KMS-11 (cell line): ENCODE measurements around the gene MARCHF5.

Experiments
- H2AFZ ChIP-seq: fragments of 200-600 bp; sonication (generic); 2 replicates; pipeline ENCODE4 v1.6.1; 2016; ENCODE audit warnings: antibody characterized with exemption, mixed run types, low read depth
- H3K27ac ChIP-seq: fragments of 200-600 bp; sonication (generic); 2 replicates; pipeline ENCODE4 v1.6.1; 2016; ENCODE audit warnings: mild to moderate bottlenecking, mixed run types
- H3K27me3 ChIP-seq: fragments of 200-600 bp; sonication (generic); 2 replicates; pipeline ENCODE4 v1.6.1; 2017; ENCODE audit warnings: mild to moderate bottlenecking, low read depth, mixed run types, moderate library complexity; ENCODE audit not compliant: insufficient read depth
- H3K36me3 ChIP-seq: fragments of 200-600 bp; sonication (generic); 2 replicates; pipeline ENCODE4 v1.6.1; 2017; ENCODE audit warnings: mild to moderate bottlenecking, mixed run types; ENCODE audit not compliant: insufficient read depth
- H3K4me1 ChIP-seq: fragments of 200-600 bp; sonication (generic); 2 replicates; pipeline ENCODE4 v1.6.1; 2016; ENCODE audit warnings: mild to moderate bottlenecking, low read depth, mixed run types; ENCODE audit not compliant: poor library complexity, severe bottlenecking
- H3K4me2 ChIP-seq: fragments of 200-600 bp; sonication (generic); 2 replicates; pipeline ENCODE4 v1.7.0; 2016; ENCODE audit warnings: mild to moderate bottlenecking, mixed run types
- H3K4me3 ChIP-seq: fragments of 200-600 bp; sonication (generic); IDR thresholded peaks from 2 replicates; pipeline ENCODE4 v1.6.1; 2017; ENCODE audit warnings: low read depth, low read length, mixed read lengths; ENCODE audit not compliant: insufficient read depth
- H3K79me2 ChIP-seq: fragments of 200-600 bp; sonication (generic); 2 replicates; pipeline ENCODE4 v1.6.1; 2016; ENCODE audit warnings: low read depth, mixed run types; ENCODE audit not compliant: insufficient read depth
- H3K9ac ChIP-seq: fragments of 200-600 bp; sonication (generic); 2 replicates; pipeline ENCODE4 v1.6.1; 2016; ENCODE audit warnings: mild to moderate bottlenecking, mixed run types
- H4K20me1 ChIP-seq: fragments of 200-600 bp; sonication (generic); 2 replicates; pipeline ENCODE4 v1.6.1; 2016; ENCODE audit warnings: mild to moderate bottlenecking, mixed run types; ENCODE audit not compliant: insufficient read depth
- TF ChIP-seq, protein P1 (sequence below): fragments of 200-600 bp; sonication (generic); conservative IDR thresholded peaks from 2 replicates; pipeline ENCODE4 v1.6.1; 2017; ENCODE audit warnings: low read depth, mild to moderate bottlenecking, antibody characterized with exemption, low read length, moderate library complexity, mixed read lengths

Gene MARCHF5

DNA sequence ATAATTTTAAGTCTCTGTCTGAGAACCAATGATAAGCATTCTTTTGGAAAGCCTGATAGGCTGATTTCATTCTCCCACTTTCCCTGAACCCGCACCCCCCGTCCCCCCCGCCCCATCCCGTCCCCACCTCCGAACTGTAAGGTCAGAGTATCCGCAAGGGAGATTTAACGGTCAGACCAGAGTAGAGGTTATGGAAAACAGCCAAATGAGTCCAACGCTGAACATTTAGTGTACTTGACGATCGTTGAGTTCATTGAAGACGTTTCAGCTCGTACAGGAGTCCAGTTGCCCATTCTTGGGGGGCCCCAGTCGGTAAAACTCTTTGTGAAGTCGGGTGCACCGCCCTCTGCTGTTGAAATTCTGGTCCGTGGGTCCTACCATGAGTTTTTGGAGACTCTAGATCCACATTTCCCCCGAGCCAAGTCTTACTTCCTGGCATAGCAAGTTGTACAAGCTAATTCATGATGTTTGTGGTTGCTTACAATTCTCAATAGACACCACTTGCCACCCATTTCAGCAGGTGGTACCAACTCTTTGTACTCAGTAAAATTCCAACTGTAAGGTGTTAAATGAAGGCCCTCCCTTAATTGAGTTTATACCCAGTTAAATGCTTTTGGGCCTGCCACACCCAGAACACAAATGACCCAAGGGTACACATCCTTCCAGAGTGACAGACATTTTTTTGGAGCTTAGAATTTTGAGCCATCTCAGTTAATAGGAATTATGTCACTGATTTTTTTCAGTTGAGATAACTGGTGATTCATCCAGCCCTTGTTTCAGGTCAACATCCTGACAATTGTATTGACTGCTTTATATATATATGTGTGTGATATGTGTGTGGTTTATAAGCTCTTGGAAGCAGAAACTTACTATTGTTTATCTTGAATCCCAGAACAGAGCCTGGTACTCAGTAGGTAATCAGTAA lies 1.2 kb downstream of the MARCHF5 start:
- TF ChIP-seq, protein P1, sequence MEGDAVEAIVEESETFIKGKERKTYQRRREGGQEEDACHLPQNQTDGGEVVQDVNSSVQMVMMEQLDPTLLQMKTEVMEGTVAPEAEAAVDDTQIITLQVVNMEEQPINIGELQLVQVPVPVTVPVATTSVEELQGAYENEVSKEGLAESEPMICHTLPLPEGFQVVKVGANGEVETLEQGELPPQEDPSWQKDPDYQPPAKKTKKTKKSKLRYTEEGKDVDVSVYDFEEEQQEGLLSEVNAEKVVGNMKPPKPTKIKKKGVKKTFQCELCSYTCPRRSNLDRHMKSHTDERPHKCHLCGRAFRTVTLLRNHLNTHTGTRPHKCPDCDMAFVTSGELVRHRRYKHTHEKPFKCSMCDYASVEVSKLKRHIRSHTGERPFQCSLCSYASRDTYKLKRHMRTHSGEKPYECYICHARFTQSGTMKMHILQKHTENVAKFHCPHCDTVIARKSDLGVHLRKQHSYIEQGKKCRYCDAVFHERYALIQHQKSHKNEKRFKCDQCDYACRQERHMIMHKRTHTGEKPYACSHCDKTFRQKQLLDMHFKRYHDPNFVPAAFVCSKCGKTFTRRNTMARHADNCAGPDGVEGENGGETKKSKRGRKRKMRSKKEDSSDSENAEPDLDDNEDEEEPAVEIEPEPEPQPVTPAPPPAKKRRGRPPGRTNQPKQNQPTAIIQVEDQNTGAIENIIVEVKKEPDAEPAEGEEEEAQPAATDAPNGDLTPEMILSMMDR = peak; percentile 74
- H2AFZ ChIP-seq = peak overlapping the region; percentile 29; the same call in 1 of the 2 replicates
- no peaks in the 10 kb centered on the region for H3K27me3 ChIP-seq
- peaks cover 27% of the 10 kb centered on the region for H3K4me1 ChIP-seq
- peaks cover 15% of the 10 kb centered on the region; the same call in 1 of the 2 replicates for H4K20me1 ChIP-seq
- H3K4me2 ChIP-seq = peak overlapping the region; percentile 83
- peak overlapping the region; percentile 93; the same call in 1 of the 2 replicates for H3K9ac ChIP-seq
- H3K79me2 ChIP-seq = peaks cover 88% of the 10 kb centered on the region
- no peaks in the 10 kb centered on the region for H3K36me3 ChIP-seq
- peak overlapping the region; percentile 72; the same call in 1 of the 2 replicates for H3K27ac ChIP-seq
- H3K4me3 ChIP-seq = no peak overlapping the region

DNA sequence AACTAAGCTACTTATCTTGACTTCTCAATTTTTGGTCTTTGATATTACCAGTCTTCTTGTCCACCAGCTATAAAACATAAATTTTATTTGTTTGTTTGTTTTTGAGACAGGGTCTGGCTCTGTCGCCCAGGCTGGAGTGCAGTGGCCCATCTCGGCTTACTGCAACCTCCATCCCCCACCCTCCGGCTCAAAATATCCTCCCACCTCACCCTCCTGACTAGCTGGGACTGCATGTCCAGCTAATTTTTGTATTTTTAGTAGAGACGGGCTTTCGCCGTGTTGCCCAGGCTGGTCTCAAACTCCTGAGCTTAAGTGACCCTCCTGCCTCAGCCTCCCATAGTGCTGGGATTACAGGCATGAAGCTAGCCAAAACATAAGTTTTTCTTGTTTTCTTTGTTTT lies 7.5 kb downstream of the MARCHF5 start:
- TF ChIP-seq, protein P1 = no peak
- H3K36me3 ChIP-seq = peaks cover 8% of the 10 kb centered on the region; the same call in 1 of the 2 replicates
- H3K27me3 ChIP-seq = no peaks in the 10 kb centered on the region
- H3K4me3 ChIP-seq = no peak overlapping the region
- peaks cover 96% of the 10 kb centered on the region for H3K79me2 ChIP-seq
- no peak overlapping the region for H3K27ac ChIP-seq
- peaks cover 15% of the 10 kb centered on the region; the same call in 1 of the 2 replicates for H4K20me1 ChIP-seq
- peaks cover 27% of the 10 kb centered on the region for H3K4me1 ChIP-seq
- no peak overlapping the region for H2AFZ ChIP-seq
- no peak overlapping the region for H3K4me2 ChIP-seq
- no peak overlapping the region for H3K9ac ChIP-seq

DNA sequence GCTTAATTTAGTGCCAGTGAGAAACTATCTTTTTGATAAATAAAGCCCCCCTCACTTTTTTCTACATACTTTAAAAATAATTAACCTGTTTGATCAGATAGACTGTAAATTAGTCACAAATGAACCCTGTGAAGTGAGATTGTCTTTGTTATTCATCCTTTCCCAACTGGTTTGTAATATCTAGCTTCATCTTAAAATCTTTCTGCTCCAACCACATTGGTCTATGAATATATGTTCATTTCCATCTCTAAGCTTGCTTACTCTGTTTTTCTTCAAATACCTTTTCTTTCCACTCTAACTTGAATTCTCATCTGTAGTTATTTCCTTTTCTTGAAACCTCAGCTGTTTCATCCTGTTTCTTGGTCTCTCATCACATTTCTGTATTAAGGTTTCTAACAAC lies 12.1 kb downstream of the MARCHF5 start:
- H3K36me3 ChIP-seq = peaks cover 8% of the 10 kb centered on the region; the same call in 1 of the 2 replicates
- no peak overlapping the region for H3K4me3 ChIP-seq
- H3K27me3 ChIP-seq = no peaks in the 10 kb centered on the region
- peaks cover 91% of the 10 kb centered on the region for H3K79me2 ChIP-seq
- H2AFZ ChIP-seq = no peak overlapping the region
- peaks cover 5% of the 10 kb centered on the region; the same call in 1 of the 2 replicates for H4K20me1 ChIP-seq
- no peak overlapping the region for H3K27ac ChIP-seq
- peaks cover 18% of the 10 kb centered on the region for H3K4me1 ChIP-seq
- 0 out of 2 replicates have a peak overlapping the region, but pooled peaks have one; percentile 14 for H3K4me2 ChIP-seq
- H3K9ac ChIP-seq = no peak overlapping the region
- TF ChIP-seq, protein P1 = no peak

DNA sequence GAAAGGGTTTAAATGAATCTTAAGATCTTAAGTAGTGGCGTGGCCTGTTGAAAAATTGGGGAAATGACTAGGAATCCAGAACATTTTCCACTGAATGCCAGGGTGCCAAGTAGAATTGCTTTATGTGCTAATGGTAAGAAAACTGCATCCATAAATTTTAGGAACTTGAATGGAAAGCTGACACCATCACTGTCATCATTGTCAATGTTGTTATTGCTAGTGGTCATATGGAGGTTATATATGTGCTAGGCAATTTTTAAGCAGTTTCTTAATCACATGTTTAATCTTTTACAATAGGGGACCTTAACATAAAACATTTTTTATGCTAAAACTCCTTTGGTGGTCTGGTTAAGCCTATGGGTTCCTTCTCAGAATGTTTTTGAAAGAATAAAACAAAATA lies 13.1 kb downstream of the MARCHF5 start:
- Histone ChIP-seq H3K9ac (no peak overlapping the region), H3K79me2 (peaks cover 91% of the 10 kb centered on the region), H3K27me3 (no peaks in the 10 kb centered on the region), H3K36me3 (peaks cover 8% of the 10 kb centered on the region; the same call in 1 of the 2 replicates), H3K27ac (no peak overlapping the region), H3K4me3 (no peak overlapping the region), H3K4me1 (peaks cover 21% of the 10 kb centered on the region), H4K20me1 (peaks cover 8% of the 10 kb centered on the region), H2AFZ (no peak overlapping the region), H3K4me2 (no peak overlapping the region)
- TF ChIP-seq, protein P1 = no peak
